HK-2 (cell line): ENCODE measurements around the gene FAU.
A peak's percentile ranks its signal among the peaks of the same experiment; 100 is the strongest.
"Not testable (repeated sequence)": the region's sequence is repeated elsewhere in the genome, so short reads cannot be mapped to it uniquely, and the experiment has no call there.

Experiments used
- DNase-seq: peaks from one replicate; pipeline ENCODE4 v3.0.0-alpha.2; 2018; ENCODE audit not compliant: unreplicated experiment

The FAU gene

GRCh38 chr11:65121865-65122696 lies at the start of gene FAU, which contains the start of gene MRPL49:
TSS of gene FAU (minus strand) at chr11:65122134. CDS start at chr11:65121813, 321 bp downstream.
TSS of gene MRPL49 (plus strand) at chr11:65122321. CDS start at chr11:65122347, 26 bp downstream.
- DNase-seq = peak; percentile 94

GRCh38 chr11:65170058-65170534 lies 48.2 kb upstream of the FAU start, which contains the start of gene SPDYC:
TSS of gene SPDYC (plus strand) at chr11:65170233. CDS start at chr11:65171358, 1,125 bp downstream.
- DNase-seq = no peak

- no peak for DNase-seq
Observed at GRCh38 chr11:65169164-65169641, 47.3 kb upstream of the FAU start.

GRCh38 chr11:65167656-65168055 lies 45.7 kb upstream of the FAU start:
- DNase-seq = no peak

- no peak for DNase-seq
Observed at GRCh38 chr11:65166893-65167292, 45.0 kb upstream of the FAU start.

GRCh38 chr11:65165410-65166317 lies 43.7 kb upstream of the FAU start:
- DNase-seq = no peak

- DNase-seq = no peak
Observed at GRCh38 chr11:65163684-65164083, 41.8 kb upstream of the FAU start.

GRCh38 chr11:65160643-65161042 lies 38.7 kb upstream of the FAU start:
- DNase-seq = no peak

GRCh38 chr11:65159012-65159411 lies 37.1 kb upstream of the FAU start:
- DNase-seq = no peak

- no peak for DNase-seq
Observed at GRCh38 chr11:65157336-65157735, 35.4 kb upstream of the FAU start.

GRCh38 chr11:65156926-65157325 lies 35.0 kb upstream of the FAU start:
- DNase-seq = no peak

- DNase-seq = no peak
Observed at GRCh38 chr11:65156256-65156655, 34.3 kb upstream of the FAU start.

GRCh38 chr11:65152122-65152521 lies 30.2 kb upstream of the FAU start:
- DNase-seq = no peak

GRCh38 chr11:65151331-65151899 lies 29.5 kb upstream of the FAU start:
- DNase-seq = no peak

- DNase-seq = peak; percentile 82
Observed at GRCh38 chr11:65150509-65151299, 28.8 kb upstream of the FAU start.

GRCh38 chr11:65150131-65150508 lies 28.2 kb upstream of the FAU start:
- DNase-seq = not testable (repeated sequence)

- DNase-seq = no peak
Observed at GRCh38 chr11:65148657-65149056, 26.7 kb upstream of the FAU start.

GRCh38 chr11:65147352-65148075 lies 25.6 kb upstream of the FAU start:
- no peak for DNase-seq

- DNase-seq = no peak
Observed at GRCh38 chr11:65141896-65142494, 20.1 kb upstream of the FAU start.

GRCh38 chr11:65136515-65137096 lies 14.7 kb upstream of the FAU start:
- DNase-seq = no peak
